Breast epithelium (tissue), 4 donors: Measurements from ENCODE around the gene VAC14. TPM values are rescaled to one million over a fixed set of nuclear protein-coding genes. Genes with fewer than 3 reads are reported as not detected.

Experiments
- DNase-seq, 2 donors: peaks; one replicate each; pipeline ENCODE4 v3.0.0-alpha.2; 2019; ENCODE audit warnings: low spot score in 2 of 2
- H3K27ac ChIP-seq, 2 donors: fragments of 200-600 bp; sonication (generic) in 1 of 2; one replicate each; pipeline ENCODE4 v1.5.1; 2016 to 2019; ENCODE audit warnings: mild to moderate bottlenecking in 1 of 2
- H3K27me3 ChIP-seq, 2 donors: fragments of 200-600 bp; sonication (generic) in 1 of 2; one replicate each; pipeline versions ENCODE4 v1.5.1 to v1.6.0; 2017 to 2019; ENCODE audit warnings: control low read depth in 1 of 2, mild to moderate bottlenecking in 1 of 2
- H3K36me3 ChIP-seq: fragments of 200-600 bp; one replicate; pipeline ENCODE4 v1.5.1; 2019
- H3K4me1 ChIP-seq, 2 donors: fragments of 200-600 bp; sonication (generic); one replicate each; pipeline ENCODE4 v1.5.1; 2016 to 2019; ENCODE audit warnings: control low read depth in 1 of 2
- H3K4me3 ChIP-seq, 3 donors: fragments of 200-600 bp; sonication (generic); 1 replicate in 2 of 3; 2 replicates in 1 of 3; pipeline ENCODE4 v1.5.1; 2016 to 2019; ENCODE audit warnings: mild to moderate bottlenecking in 3 of 3, moderate library complexity in 2 of 3
- H3K9me3 ChIP-seq, 2 donors: fragments of 200-600 bp; sonication (generic) in 1 of 2; one replicate each; pipeline ENCODE4 v1.5.1; 2016 to 2019; ENCODE audit warnings: control low read depth in 1 of 2
- POLR2A ChIP-seq: fragments of 450-650 bp; IDR thresholded peaks from one replicate; pipeline ENCODE4 v1.6.1; 2016; ENCODE audit warnings: antibody characterized with exemption, mild to moderate bottlenecking, moderate library complexity
- POLR2AphosphoS5 ChIP-seq, 3 donors: sonication (generic); formaldehyde crosslinking; IDR thresholded peaks; one replicate each; pipeline ENCODE4 v1.6.1; 2017; ENCODE audit warnings: antibody characterized with exemption in 3 of 3
- intact Hi-C: fragments of 100-400 bp; cut with DNase I; formaldehyde crosslinking; loops from one replicate; pipeline ENCODE4 v1.15.1; 2023; ENCODE audit warnings: low total_unique reads
- total RNA-seq, 3 donors: library from RNA; depleted of rRNA; stranded (reverse); fragments of >200 nt; gene quantifications; one replicate each; pipeline ENCODE4 v1.1.0, GENCODE V29; 2016
- TF ChIP-seq, protein P1 (sequence below), 3 donors: fragments of 450-650 bp; IDR thresholded peaks; one replicate each; pipeline ENCODE4 v1.5.1; 2016 to 2017; ENCODE audit warnings: antibody characterized with exemption in 3 of 3, mild to moderate bottlenecking in 3 of 3, moderate library complexity in 3 of 3

VAC14 gene
- total RNA-seq, 3 donors from 2014 or later: 26.7 to 29.4 (median 28.5) TPM

- H3K36me3 ChIP-seq: no peaks in the 10 kb centered on the region
- H3K27ac ChIP-seq: no peak overlapping the region
- DNase-seq: no peak
- no peak overlapping the region for H3K4me3 ChIP-seq
- no peaks in the 10 kb centered on the region for H3K9me3 ChIP-seq
- no peaks in the 10 kb centered on the region for H3K27me3 ChIP-seq
- TF ChIP-seq, protein P1, sequence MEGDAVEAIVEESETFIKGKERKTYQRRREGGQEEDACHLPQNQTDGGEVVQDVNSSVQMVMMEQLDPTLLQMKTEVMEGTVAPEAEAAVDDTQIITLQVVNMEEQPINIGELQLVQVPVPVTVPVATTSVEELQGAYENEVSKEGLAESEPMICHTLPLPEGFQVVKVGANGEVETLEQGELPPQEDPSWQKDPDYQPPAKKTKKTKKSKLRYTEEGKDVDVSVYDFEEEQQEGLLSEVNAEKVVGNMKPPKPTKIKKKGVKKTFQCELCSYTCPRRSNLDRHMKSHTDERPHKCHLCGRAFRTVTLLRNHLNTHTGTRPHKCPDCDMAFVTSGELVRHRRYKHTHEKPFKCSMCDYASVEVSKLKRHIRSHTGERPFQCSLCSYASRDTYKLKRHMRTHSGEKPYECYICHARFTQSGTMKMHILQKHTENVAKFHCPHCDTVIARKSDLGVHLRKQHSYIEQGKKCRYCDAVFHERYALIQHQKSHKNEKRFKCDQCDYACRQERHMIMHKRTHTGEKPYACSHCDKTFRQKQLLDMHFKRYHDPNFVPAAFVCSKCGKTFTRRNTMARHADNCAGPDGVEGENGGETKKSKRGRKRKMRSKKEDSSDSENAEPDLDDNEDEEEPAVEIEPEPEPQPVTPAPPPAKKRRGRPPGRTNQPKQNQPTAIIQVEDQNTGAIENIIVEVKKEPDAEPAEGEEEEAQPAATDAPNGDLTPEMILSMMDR (IDR thresholded peaks at IDR 0.05): no peak
- TF ChIP-seq POLR2AphosphoS5 (IDR thresholded peaks at IDR 0.05) (no peak), POLR2A (no peak)
- H3K4me1 ChIP-seq: peaks cover 0 to 3% of the 10 kb centered on the region in 2 donors
- intact Hi-C loops: no loop called here
These were observed 151.7 kb downstream of the VAC14 start for GRCh38 chr16:70649300-70649699.

- Histone ChIP-seq H3K4me3 (no peak overlapping the region), H3K4me1 (peaks cover 0 to 3% of the 10 kb centered on the region in 2 donors), H3K27me3 (no peaks in the 10 kb centered on the region), H3K9me3 (no peaks in the 10 kb centered on the region), H3K27ac (no peak overlapping the region), H3K36me3 (no peaks in the 10 kb centered on the region)
- TF ChIP-seq, protein P1 (IDR thresholded peaks at IDR 0.05): no peak
- no peak for TF ChIP-seq POLR2AphosphoS5 (IDR thresholded peaks at IDR 0.05)
- TF ChIP-seq POLR2A: no peak
- intact Hi-C loops: no loop called here
- no peak for DNase-seq
These were observed 152.4 kb downstream of the VAC14 start for GRCh38 chr16:70648606-70649005.

DNA sequence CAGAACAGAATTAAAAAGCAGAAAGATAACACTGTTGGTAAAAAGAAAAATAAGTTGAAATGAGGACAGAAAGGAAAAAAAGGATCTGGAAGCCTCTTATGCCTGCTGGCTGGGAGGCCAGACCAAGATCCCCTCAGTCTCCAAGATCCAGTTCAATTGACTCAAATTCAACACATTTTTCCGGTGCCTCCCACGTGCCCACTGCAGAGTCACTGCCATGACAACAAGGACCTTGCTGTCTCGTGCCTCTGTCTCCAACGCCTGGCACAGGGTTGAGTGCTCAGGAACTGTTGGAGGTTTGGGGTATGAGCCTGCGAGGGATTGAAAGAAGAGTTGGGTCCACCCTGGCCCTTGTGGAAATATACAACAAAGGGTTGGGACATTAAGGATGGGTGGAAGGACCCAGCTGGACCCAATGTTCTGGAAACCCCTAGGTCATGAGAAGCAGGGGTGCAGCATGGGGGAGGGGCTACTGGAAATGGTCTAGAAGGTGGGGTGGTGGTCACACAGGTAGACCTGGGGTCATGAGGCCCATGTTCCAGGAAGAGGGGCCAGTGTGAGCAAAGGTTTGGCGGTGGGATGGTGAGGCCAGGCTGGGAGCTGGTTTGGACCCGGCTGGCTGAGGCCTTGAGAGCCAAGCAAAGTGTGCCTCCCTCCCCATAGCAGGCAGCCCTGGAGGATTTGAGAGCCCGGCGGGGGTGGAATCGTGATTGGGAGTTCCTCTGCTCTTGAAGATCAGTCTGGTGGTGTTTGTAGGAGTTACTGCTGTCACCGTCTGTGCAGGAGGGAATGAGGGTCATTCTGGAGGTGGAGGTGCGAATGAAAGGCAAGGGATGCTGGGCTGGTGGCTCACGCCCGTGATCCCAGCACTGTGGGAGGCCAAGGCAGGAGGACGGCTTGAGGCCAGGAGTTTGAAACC, 153.3 kb downstream of the VAC14 start:
- Histone ChIP-seq H3K9me3 (no peaks in the 10 kb centered on the region), H3K36me3 (no peaks in the 10 kb centered on the region), H3K27me3 (no peaks in the 10 kb centered on the region), H3K4me3 (no peak overlapping the region), H3K27ac (no peak overlapping the region), H3K4me1 (no peaks in the 10 kb centered on the region)
- TF ChIP-seq, protein P1 (IDR thresholded peaks at IDR 0.05): no peak
- no peak for TF ChIP-seq POLR2AphosphoS5 (IDR thresholded peaks at IDR 0.05)
- TF ChIP-seq POLR2A: no peak
- no peak for DNase-seq
- intact Hi-C loops: no loop called here

DNA sequence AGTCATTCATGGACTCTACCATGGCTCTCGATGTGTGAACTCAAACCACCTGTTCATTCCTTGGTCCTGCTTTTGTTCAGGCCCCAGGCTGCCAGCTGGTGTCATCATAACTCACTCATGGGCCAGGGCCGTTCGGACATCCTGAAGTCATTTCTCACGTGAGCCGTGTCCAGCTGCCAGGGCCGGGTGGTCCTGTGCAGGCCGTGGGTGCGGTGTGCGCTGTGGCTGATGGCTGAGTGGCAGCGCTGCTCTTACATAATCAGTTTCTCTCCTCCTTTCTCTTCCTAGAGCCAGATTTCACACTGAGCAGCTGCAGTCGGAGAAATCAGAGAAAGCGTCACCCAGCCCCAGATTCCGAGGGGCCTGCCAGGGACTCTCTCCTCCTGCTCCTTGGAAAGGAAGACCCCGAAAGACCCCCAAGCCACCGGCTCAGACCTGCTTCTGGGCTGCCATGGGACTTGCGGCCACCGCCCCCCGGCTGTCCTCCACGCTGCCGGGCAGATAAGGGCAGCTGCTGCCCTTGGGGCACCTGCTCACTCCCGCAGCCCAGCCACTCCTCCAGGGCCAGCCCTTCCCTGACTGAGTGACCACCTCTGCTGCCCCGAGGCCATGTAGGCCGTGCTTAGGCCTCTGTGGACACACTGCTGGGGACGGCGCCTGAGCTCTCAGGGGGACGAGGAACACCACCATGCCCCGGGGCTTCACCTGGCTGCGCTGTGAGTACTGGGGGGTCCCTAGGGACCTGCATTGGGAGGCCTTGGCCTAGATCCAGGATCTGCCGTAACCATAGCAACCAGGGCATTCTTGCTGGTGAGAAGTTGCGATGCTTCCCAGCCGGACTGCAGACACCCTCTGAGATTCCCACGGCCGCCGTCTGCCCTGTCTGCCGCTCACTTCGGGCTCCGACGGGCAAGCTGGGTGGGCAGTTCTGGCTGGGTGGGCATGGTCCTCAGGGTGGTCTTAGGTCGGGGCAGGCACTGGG, 154.4 kb downstream of the VAC14 start, which contains the start of gene IL34:
Gene IL34, plus strand, starts transcription at position 300 of the 982 bp plus-strand sequence. Its CDS starts 389 bp downstream, at position 689.
- no peaks in the 10 kb centered on the region for H3K4me1 ChIP-seq
- H3K36me3 ChIP-seq: no peaks in the 10 kb centered on the region
- no peak for DNase-seq
- H3K9me3 ChIP-seq: no peaks in the 10 kb centered on the region
- TF ChIP-seq POLR2A: no peak
- TF ChIP-seq, protein P1 (IDR thresholded peaks at IDR 0.05): no peak
- no peak for TF ChIP-seq POLR2AphosphoS5 (IDR thresholded peaks at IDR 0.05)
- intact Hi-C loops: no loop called here
- H3K27me3 ChIP-seq: no peaks in the 10 kb centered on the region
- H3K4me3 ChIP-seq: peak within 1 kb of the TSS in 1 of 3 donors; percentile 15
- peak within 1 kb of the TSS in 1 of 2 donors; percentile 52 for H3K27ac ChIP-seq
